ENCODE results near the gene AANAT.
A peak's percentile ranks its signal among the peaks of the same experiment; 100 is the strongest.
"Not testable (repeated sequence)": the region's sequence is repeated elsewhere in the genome, so short reads cannot be mapped to it uniquely, and the experiment has no call there.

AANAT gene

DNA sequence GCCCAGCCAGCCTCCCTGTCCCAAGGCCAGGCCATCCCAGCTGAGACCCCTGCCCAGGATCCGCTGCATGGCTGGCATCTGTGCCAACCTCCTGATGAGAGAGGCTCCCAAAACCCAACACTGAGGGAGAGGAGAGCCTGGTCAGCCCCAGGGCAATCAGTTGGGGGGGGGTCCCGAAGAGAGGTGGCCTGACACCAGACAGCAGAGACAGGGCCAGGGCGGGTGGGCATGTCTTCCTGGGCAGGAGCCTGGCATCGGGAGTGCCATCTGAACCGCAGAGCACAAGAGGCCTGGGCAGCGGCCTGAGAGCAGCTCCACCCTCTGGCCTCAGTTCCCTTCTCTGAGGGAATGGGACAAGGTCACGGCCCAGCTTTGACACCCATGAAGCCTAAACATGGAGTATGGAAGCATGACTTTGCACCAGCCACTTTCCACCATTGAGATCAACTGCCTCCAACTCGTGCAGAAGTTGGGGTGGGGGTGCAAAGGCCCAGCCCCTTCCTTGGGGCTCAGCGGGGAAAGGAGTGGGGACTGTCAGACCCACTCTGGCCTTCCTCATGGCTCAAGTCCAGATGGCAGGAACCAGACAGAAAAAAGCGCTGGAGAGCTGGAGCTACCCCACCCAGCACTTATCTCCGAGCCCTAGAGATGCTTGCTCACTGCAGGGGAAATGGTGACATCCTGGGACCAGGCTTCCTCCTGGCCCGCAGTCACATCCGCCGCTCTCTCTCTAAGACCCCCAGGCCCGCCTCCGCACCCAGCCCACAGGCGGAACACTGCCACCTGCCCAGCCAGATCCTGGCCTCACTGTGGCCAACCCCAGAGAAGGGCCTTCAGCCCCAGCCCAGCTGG, 24.1 kb downstream of the AANAT start:
- no peak for DNase-seq

DNA sequence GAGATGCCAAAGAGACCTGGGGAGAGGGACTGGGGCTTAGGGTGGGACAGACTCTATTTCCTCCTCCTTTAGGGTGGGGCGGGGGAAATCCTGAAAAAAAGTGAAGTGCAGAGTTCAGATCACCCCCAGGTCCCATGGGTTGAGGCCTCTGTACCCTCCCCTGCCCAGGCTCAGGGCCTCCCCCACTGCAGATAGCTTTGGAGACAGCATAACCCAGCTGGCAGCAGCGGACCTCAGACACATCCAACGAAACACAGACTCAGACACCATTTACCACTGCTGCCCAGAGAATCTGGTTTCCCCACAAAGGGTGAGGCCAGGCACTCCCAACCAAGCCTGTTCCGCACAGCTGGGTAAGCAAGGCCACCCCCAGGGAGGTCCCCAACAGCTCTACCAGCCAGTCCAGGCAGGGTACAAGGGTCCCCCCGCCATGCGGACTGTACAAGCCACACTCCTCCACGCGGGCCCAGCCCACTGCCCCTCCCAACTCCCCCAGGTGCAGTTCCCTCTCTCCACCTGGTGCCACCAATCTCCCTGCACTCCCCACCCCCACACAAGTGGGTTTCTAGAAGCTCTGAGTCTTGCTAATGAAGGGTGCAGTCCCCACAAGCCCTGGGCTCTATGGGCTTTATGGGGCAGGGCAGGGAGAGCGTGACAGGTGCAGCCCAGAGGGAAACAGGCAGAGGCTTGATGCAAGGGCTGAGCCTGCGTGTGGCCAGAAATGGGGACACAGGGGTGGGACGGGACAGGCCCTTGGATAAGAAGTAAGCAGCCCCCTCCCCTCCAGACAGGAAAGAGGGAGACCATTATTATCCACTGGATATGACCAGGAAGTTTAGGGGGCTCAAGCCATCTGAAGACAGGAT, 25.0 kb downstream of the AANAT start:
- no peak for DNase-seq

DNA sequence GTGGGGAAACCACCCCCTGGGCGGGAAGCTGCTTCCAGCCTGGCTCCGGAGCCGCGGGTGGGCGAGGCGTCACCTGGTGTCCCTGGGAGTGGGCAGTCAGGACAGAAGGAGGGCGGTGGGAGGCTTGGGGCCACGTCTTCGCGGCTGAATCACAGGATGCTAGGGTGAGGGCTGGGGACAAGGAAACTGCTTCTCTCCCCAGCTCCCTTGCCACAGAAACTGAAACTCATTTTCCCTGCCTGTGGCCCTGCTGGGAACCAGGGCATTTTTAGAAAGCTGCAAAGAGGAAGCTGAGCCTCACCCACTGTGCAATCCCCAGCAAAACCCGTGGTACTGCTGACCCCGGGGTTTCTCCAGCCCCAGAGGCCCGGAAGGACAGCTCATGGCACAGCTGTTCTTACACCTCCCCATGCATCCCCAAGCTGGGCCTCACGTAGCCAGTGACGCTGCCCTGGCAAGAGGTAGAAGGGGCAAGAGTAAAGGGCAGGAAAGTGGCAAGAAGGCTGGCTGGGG, 25.6 kb downstream of the AANAT start:
- no peak for DNase-seq

DNA sequence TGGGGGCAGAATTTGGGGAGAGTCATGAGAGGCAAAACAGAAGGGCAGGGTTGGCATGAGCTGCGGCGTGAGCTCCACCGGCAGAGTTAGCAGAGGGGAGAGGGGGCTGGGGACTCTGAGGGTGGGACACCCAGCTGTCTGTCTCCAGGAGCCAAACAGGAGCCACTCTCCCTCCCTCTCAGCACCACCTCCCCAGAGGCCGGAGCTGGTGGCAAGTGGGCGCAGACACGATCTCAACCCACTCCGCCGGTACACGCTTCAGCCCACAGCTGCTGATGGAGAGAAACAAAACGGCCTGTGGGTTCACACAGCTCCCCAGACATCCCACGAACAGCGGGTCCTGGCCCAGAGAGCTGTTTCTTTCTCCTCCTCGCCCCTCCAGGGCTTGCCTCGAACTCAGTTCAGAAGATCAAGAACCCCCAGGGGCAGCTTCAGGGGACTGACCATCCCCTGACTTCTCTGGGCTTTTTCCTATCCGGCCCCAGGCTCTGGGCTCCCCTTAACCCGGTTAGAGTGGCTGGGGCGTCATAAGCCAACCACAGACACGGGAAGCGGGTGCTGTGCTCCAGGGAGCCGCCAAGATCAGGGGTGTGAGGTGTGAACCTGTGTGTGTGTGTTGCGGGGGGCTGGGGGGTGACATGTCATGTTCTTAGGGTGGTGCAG, 26.2 kb downstream of the AANAT start:
- no peak for DNase-seq

DNA sequence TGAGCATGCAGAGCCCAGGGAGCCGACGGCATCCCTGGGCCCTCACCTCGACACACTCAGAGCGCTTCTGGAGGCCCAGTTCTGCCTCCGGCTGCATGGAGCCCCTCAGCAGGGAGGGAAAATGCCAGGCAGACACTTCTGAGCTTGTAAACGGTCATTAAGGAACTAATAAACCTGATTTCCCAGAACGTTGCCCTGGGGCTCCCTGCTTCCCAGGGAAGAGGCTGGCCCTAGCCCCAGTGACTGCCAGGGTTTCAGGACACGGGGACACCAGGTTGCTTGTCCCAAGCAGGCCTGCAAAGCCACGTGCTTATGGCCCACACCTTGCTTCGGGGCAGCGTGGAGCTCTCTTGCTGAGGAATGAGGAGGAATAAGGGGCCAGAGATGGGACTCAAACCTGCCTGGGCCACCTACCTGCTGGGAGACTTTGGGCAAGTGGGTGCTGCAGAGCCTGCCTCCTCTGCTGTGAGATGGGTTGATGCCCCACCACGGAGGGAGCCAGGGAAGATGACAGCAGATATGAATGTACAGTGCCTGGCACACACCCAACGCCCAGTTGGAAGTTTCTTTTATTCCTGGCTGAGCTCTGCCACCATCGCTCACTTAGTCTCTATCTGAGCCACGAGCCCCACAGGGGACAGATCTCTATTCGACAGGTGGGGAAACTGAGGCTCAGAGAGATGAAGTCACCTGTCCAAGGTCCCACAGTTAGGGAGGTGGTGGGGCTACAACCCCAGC, 28.4 kb downstream of the AANAT start:
- no peak for DNase-seq

DNA sequence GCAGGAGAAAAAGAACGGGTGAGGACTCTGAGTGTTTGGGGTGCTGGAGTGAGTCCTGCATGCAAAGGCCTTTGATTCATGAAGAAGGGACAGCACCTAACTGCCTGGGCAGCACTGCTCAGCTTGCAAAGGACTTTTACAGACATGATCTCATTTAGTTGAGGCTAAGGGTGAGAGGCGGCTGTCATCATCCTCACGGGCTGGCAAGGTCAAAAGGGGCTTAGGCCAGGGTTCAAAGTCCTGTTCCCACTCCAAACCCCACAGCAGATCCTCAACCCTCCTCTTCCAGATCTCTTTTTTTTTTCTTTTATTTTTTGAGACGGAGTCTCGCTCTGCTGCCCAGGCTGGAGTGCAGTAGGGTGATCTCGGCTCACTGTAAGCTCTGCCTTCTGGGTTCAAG, 29.1 kb downstream of the AANAT start:
- DNase-seq = no peak

DNA sequence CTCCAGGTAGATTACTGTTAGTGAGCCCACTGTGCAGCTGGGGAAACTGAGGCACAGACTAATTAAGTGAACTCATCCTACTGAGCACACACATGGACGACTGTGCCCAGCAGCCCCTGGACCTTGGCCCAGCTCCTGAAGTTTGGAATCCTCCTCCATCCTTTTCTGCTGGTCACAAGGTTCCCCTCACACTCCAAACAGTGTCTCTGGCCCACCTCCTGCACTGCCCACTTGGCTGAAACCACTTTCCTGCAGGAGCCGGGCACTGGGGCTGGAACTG, 30.2 kb downstream of the AANAT start:
- DNase-seq = no peak

DNA sequence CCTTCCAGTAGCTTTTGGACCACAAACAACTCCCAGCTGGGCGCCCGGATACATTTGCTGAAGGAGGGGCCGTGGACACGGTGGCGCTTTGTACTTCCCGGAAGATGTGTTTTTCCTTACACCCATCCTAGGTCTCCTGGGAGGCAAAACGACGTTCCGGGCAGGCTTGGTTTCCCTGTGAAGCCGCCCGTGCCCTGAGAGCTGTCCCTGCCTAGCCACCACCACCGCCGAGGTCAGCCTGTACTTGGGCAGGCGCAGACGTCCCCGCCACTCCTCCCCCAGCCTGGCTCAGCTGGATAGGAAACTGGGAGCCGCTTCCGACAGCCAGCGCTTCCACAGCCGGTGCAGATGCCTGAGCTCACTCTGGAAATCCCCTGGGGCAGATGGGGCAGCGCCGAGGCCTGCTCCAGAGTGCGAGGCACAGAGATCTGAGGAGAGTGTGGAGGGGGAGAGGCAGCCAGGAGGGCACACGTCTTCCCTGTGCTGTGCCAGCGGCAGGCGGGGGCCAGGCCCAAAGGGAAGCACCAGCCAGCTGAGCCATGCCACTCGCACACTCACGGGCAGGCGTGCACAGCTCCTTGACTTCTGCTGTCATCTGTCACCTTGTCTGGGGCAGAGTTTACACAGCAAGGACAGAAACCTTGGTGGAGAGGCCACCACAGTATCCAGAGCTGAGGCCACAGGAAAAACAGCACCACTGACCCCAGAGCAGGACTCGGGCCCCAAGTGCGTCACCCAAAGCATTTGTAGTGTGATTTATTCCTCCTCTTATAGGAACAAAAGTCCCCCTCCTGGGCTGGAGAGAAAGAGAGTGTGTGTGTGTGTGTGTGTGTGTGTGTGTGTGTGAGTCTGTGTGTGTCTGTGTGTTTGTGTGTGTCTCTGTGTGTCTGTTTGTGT, 30.8 kb downstream of the AANAT start:
- DNase-seq = no peak

DNA sequence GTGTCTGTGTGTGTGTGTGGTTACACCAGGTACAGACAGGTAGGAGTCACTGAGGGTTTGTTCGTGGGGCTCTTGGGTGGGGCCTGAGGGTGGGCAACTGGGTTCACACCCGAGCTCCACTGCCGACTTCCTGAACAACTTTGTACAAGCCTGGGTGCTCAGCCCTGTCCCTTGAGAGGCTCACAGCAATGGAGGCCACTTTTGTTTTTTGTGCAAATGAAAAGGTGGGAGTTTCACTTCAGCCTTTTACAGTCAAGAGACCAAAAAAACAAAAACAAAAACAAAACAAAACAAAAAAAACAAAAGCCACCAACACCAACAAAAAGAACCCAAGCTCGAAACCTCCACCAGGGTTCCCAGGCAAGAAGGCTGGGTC, 31.5 kb downstream of the AANAT start:
- no peak for DNase-seq

DNA sequence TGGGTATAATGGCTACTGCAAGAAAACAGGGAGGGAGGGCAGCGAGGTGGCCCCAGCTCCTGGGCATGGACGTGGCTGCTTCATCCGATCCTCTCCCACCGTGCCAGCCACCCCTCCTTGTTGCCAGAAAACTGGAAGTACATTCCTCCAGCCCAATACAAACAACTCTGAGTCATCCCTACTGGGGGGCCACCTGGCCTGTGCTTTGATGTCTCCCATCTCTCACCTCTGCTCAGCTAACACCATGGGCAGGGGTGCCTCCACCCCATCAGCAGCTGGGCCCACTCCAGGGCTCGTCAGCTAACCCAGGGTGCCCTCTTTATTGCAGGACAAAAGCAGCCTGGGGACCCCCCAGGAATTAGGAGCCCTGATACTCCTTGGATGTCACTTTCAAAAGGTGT, 31.9 kb downstream of the AANAT start:
- DNase-seq = no peak

DNA sequence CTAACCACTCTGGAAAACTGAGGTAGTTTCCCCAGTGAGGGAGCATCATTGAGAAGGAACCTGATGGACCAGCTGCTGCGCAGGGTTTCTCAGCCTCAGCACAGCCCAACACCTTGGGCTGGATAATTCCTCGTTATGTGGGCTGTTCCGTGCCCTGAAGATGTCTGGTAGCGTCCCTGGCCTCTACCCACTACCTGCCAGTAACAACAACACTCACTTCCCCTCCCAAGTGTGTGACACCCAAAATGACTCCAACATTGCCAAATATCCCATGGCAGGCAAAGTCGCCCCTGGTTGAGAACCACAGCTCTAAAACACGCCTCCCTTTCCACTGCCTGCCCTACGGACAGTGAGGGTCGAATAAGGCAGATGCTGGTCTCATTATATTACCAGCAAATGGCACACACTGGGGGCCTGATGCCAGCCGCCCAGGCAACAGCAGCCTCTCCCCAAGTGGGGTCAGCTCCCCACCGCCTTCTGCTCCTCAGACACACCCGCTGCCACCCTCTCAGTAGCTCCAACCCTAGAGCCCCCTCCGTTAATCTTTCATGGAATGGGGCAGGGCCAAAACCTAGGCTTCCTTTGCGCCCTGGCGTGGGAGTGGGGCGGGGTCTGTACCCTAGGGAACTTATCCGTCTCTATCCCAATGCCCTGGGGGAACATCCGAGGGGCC, 32.8 kb downstream of the AANAT start:
- no peak for DNase-seq

DNA sequence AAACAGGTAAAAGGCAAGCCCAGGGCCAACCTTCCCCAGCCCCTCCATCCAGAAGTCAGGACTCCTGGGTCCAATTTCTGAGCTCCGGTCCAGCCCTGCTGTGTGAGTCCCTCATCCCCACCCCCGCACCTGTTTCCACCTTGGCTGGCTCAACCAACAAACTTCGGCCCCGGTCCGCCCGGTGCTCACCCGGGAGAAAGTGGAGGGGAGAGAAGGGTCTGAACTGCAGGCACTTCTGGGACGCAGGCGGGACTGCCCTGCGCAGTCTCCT, 33.3 kb downstream of the AANAT start:
- no peak for DNase-seq

DNA sequence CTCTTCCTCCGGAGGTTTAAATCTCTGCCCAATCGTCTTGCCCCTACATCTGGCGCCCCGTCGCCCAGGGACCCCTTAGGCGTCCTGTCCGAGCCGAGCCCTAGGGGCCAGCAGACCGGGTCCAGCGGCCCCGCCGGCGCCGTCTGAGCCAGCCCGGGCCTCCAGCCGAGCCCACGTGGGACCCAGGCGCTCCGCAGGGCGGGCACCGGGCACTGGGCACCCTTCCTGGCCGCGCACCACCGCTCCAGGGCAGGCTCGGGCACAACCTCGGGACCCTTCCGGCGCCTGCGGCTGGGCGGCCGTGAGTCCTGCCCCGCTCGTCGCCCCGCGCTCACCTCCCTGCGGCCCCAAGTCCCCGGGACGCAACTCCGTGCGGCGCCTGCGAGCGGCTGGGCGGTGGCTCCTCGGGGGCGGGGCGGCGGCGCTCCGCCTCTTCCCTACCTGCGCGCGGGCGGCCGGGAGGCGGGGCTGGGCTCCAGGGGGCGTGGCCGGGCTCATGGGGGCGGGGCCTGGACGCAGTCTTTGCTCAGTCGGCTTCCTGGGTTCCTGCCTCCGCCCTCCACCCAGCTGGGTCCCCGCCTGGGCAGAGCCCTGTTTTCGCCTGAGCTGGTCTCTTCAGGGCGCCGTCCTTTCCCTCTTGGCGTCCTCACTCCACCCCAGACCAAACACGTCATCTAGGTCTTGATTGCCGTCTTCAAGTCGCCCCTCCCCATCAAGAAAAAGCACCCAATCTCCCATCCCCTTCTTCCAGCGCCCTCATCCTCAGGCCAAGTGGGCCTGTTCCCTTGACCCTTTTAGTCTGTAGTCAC, 33.8 kb downstream of the AANAT start, which contains the start of gene RHBDF2:
RHBDF2 (minus strand) TSS at position 406 of the 809 bp plus-strand sequence. CDS start 19,899 bp downstream, outside the sequence.
- peak; percentile 61 for DNase-seq

DNA sequence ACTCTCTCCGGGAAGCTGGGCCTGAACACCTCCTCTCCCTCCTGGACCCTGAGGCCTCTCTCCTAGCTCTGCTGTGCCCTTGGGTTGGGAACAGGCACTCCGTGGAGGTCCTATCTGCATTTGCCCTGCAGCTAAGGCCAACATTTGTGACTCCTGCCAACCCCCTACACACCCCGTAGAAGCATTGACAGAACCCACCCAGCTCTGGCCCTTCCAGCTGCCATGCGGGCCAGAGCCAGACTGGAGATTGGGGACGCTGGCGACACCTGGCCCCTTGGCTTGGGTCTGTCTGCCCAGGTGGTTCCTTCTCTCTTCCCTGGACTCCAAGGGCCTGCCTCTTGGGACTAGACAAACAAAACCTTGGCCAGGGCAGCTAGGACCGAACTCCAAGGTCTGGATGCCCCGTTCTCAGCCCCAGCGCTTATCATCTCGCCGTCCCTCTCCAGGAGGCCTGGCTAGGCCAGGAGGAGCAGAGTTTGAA, 34.5 kb downstream of the AANAT start:
- no peak for DNase-seq

DNA sequence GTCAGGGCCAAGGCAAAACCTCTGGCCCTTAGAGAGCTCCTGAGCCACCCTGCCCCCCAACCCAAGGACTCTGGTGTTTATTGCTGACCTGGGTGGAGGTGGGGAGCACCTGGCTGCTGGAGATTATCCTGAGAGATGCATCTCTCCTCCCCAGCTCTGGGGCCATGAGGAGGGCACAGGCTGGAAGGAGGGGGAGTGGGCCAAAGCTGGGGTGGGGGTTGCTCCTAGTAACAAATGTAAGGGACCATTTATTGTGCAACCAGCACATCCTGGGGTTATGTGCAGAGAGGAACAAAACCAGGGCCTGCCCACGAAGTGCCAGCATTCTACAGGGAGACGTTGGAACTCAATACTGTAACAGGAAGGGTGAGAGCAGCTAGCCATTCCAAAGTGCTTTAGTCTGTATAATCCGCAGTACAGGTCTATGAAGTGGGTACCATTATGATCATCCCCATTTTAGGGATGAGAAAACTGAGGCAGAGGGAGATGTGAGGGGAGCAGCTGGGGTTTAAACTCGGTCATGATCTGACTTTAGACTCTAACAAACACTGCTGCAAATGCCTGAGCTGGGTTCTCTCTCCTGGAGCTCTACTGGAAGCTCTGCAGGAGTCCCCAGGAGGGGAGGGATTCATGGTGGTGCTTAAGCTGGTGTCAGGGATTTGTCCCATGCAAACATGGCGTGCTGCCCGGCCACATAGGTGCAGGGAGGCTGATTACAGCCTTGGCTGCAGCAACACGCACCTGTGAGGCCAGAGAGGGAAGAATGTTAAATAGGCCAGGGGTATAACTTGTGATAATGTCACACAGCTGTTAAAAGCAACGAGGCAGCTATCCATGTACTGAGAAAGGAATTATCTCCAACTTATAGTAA, 35.2 kb downstream of the AANAT start:
- no peak for DNase-seq

DNA sequence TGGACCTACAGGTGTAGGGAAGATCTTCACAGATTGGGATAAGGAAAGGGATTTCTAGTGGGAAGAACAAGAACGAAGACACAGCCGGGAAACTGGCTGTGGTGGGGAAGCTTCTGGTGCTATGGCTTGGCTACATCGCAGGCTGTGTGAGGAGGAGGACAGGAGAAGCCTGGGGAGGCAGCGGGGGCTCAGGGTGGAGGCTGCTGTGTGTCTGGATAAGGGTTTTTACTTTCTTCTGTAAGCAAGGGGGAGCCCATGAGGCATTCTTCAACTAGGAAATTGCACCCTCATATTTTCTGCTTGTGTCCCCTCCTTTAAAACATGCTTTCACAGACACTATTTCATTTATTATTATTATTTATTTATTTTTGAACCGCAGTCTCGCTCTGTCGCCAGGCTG, 36.7 kb downstream of the AANAT start:
- no peak for DNase-seq

DNA sequence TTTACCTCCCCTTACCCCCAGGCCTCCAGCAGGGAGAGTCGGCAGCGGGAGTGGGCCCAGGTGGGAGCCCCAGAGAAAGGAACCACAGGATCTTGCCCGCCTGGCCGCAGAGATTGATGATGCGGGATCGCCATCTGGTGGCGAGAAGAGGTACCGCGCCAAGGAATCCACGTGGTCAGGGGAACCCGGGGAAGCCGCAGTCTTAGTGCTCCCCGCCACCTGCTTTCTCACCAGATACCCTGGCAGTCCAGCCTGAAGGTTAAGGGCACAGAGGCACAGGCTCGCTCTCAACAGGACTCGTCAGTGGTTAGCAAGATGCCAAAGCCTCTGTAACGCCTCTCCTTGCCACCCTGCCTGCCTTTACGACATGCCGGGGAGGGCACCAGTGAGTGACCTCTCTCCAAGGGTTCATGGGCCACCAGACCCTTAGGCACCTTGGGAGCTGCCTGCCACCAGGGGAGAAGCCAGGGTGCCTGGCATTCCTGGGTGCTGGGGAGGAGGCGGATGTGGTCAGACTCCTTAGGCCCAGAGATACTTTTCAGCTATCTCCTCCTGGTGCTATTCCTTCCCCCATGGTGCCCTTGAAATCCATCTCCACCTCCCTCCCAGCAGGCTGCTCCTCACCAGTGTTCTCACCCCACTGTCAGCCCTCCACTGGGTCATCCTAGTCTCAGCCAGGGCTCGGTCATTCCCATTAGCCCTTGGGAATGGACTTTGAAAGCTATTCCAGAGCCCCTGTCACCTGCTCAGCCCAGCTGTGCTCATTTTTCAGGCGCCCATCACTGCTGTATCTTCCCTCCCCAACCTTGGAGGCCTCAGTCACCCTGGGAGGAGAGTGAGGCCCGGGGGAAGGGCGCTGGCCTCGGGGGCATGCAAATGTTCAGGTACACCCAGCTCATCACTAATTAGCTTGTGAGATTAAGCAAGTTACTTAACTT, 39.3 kb downstream of the AANAT start:
- DNase-seq = peak; percentile 56

DNA sequence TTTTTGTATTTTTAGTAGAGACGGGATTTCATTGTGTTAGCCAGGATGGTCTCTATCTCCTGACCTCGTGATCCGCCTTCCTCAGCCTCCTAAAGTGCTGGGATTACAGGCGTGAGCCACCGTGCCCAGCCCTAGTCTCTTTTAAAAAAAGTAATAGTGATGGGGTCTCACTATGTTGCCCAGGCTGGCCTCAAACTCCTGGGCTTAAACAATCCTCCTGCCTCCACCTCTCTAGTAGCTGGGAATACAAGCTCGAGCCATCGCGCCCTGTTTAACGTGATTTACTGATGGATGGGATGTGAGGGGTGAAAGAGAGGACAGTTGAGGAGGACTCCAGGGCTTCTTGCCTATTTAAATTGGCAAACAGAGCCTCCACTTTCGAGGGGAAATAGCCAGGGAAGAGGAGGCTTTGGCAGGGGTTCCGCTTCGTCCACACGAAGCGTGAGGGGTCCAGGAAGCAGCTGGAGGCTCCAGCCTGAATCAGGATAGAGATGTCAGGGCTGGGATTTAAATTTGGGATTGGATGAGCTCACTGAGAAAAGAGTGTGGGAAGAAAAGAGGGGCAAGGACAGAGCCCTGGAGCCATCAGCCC, 41.2 kb downstream of the AANAT start:
- DNase-seq = not testable (repeated sequence)
